HL-60 (cell line): ENCODE data around the gene TEDC1.

Experiments used
- GABPA ChIP-seq: IDR thresholded peaks from 2 replicates; pipeline ENCODE4 v1.6.1; 2012; ENCODE audit warnings: low read depth
- POLR2AphosphoS5 ChIP-seq: IDR thresholded peaks from 2 replicates; pipeline ENCODE4 v1.6.1; 2012; ENCODE audit warnings: low read depth
- SPI1 ChIP-seq: IDR thresholded peaks from 2 replicates; pipeline ENCODE4 v1.6.1; 2012; ENCODE audit warnings: low read depth, mild to moderate bottlenecking, borderline replicate concordance
- TF ChIP-seq, protein P1 (sequence below): IDR thresholded peaks from one replicate; pipeline ENCODE4 v1.5.1; 2011; ENCODE audit warnings: low read length, control low read depth, inconsistent platforms; ENCODE audit not compliant: insufficient read depth
- TF ChIP-seq, protein P2 (sequence below): IDR thresholded peaks from 2 replicates; pipeline ENCODE4 v1.6.1; 2012; ENCODE audit warnings: low read depth; ENCODE audit not compliant: insufficient replicate concordance

GRCh38 chr14:105495101-105495989 is 4.3 kb downstream of the TEDC1 start:
- TF ChIP-seq GABPA (no peak), POLR2AphosphoS5 (no peak), SPI1 (no peak)
- TF ChIP-seq, protein P1, sequence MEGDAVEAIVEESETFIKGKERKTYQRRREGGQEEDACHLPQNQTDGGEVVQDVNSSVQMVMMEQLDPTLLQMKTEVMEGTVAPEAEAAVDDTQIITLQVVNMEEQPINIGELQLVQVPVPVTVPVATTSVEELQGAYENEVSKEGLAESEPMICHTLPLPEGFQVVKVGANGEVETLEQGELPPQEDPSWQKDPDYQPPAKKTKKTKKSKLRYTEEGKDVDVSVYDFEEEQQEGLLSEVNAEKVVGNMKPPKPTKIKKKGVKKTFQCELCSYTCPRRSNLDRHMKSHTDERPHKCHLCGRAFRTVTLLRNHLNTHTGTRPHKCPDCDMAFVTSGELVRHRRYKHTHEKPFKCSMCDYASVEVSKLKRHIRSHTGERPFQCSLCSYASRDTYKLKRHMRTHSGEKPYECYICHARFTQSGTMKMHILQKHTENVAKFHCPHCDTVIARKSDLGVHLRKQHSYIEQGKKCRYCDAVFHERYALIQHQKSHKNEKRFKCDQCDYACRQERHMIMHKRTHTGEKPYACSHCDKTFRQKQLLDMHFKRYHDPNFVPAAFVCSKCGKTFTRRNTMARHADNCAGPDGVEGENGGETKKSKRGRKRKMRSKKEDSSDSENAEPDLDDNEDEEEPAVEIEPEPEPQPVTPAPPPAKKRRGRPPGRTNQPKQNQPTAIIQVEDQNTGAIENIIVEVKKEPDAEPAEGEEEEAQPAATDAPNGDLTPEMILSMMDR: no peak
- TF ChIP-seq, protein P2, sequence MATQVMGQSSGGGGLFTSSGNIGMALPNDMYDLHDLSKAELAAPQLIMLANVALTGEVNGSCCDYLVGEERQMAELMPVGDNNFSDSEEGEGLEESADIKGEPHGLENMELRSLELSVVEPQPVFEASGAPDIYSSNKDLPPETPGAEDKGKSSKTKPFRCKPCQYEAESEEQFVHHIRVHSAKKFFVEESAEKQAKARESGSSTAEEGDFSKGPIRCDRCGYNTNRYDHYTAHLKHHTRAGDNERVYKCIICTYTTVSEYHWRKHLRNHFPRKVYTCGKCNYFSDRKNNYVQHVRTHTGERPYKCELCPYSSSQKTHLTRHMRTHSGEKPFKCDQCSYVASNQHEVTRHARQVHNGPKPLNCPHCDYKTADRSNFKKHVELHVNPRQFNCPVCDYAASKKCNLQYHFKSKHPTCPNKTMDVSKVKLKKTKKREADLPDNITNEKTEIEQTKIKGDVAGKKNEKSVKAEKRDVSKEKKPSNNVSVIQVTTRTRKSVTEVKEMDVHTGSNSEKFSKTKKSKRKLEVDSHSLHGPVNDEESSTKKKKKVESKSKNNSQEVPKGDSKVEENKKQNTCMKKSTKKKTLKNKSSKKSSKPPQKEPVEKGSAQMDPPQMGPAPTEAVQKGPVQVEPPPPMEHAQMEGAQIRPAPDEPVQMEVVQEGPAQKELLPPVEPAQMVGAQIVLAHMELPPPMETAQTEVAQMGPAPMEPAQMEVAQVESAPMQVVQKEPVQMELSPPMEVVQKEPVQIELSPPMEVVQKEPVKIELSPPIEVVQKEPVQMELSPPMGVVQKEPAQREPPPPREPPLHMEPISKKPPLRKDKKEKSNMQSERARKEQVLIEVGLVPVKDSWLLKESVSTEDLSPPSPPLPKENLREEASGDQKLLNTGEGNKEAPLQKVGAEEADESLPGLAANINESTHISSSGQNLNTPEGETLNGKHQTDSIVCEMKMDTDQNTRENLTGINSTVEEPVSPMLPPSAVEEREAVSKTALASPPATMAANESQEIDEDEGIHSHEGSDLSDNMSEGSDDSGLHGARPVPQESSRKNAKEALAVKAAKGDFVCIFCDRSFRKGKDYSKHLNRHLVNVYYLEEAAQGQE: no peak
